GM19467 (cell line): ENCODE measurements around the gene TXNIP.
"Not testable (repeated sequence)": the region's sequence is repeated elsewhere in the genome, so short reads cannot be mapped to it uniquely, and the experiment has no call there.

Experiments
- ATAC-seq: cut with Tn5 transposase; IDR thresholded peaks from one replicate; pipeline ENCODE4 v1.9.1; 2021; ENCODE audit warnings: mild to moderate bottlenecking, moderate library complexity; ENCODE audit not compliant: unreplicated experiment

The TXNIP gene

GRCh38 chr1:145996433-145997015, at the start of gene TXNIP:
TSS of gene TXNIP (minus strand) at chr1:145996579. CDS start at chr1:145996266, 313 bp downstream.
- peak; percentile 87 for ATAC-seq

GRCh38 chr1:146039844-146040194, 43.4 kb upstream of the TXNIP start:
- ATAC-seq: no peak

GRCh38 chr1:146036965-146037646, 40.7 kb upstream of the TXNIP start:
- no peak for ATAC-seq

GRCh38 chr1:146036241-146036964, 40.0 kb upstream of the TXNIP start:
- no peak for ATAC-seq

GRCh38 chr1:146035048-146035423, 38.7 kb upstream of the TXNIP start:
- ATAC-seq: no peak

- no peak for ATAC-seq
Measured at GRCh38 chr1:146032631-146033219, 36.3 kb upstream of the TXNIP start.

- no peak for ATAC-seq
Measured at GRCh38 chr1:146031476-146031875, 35.1 kb upstream of the TXNIP start.

GRCh38 chr1:146029117-146029516, 32.7 kb upstream of the TXNIP start:
- ATAC-seq: no peak

GRCh38 chr1:146026650-146027049, 30.3 kb upstream of the TXNIP start:
- ATAC-seq: not testable (repeated sequence)

GRCh38 chr1:146025787-146026495, 29.6 kb upstream of the TXNIP start:
- not testable (repeated sequence) for ATAC-seq

GRCh38 chr1:146022403-146023127, 26.2 kb upstream of the TXNIP start:
- no peak for ATAC-seq

GRCh38 chr1:146021622-146022402, 25.4 kb upstream of the TXNIP start, which contains the start of gene HJV:
TSS of gene HJV (minus strand) at chr1:146021735. CDS start at chr1:146020231, 1,504 bp downstream.
- no peak for ATAC-seq

GRCh38 chr1:146021050-146021445, 24.7 kb upstream of the TXNIP start:
- no peak for ATAC-seq

GRCh38 chr1:146020058-146021049, 24.0 kb upstream of the TXNIP start:
- ATAC-seq: no peak

- no peak for ATAC-seq
Measured at GRCh38 chr1:146019231-146020057, 23.1 kb upstream of the TXNIP start.

- ATAC-seq: no peak
Measured at GRCh38 chr1:146016891-146017290, 20.5 kb upstream of the TXNIP start.

- no peak for ATAC-seq
Measured at GRCh38 chr1:146013559-146013922, 17.2 kb upstream of the TXNIP start.
